ENCODE measurements around the gene GRM2.

DNA sequence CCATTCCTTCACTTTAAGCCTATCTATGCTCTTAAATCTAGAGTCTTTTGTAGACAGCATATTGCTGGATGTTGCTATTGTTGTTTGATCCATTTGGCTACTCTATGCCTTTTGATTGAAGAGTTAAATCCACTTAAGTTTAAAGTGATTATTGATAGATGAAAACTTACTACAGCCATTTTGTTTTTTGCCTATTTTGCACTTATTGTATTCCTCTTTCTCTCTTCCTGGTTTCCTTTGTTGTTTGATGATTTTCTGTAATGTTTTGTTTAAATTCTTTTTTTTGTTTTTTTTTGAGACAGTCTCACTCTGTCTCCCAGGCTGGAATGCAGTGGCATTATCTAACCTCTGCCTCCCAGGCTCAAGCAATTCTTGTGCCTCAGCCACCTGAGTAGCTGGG lies 52.3 kb downstream of the GRM2 start:
- TF ChIP-seq, protein P1, sequence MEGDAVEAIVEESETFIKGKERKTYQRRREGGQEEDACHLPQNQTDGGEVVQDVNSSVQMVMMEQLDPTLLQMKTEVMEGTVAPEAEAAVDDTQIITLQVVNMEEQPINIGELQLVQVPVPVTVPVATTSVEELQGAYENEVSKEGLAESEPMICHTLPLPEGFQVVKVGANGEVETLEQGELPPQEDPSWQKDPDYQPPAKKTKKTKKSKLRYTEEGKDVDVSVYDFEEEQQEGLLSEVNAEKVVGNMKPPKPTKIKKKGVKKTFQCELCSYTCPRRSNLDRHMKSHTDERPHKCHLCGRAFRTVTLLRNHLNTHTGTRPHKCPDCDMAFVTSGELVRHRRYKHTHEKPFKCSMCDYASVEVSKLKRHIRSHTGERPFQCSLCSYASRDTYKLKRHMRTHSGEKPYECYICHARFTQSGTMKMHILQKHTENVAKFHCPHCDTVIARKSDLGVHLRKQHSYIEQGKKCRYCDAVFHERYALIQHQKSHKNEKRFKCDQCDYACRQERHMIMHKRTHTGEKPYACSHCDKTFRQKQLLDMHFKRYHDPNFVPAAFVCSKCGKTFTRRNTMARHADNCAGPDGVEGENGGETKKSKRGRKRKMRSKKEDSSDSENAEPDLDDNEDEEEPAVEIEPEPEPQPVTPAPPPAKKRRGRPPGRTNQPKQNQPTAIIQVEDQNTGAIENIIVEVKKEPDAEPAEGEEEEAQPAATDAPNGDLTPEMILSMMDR (conservative IDR thresholded peaks at IDR 0.05 in 1 of 2, IDR thresholded peaks at IDR 0.05 in 1 of 2; ENCODE audit: low read depth in 1 of 2, low read length in 2 of 2): no peak
- no peak for TF ChIP-seq EZH2 (IDR thresholded peaks at IDR 0.05; ENCODE audit: low read length, missing control alignments)

Measured in fibroblast of lung (primary cell).